SK-N-SH (cell line): ENCODE results near the gene EFCAB14. TPM values are rescaled to one million over a fixed set of nuclear protein-coding genes. Genes with fewer than 3 reads are reported as not detected.

Experiments
- CTCF ChIA-PET: fragments of 300-600, 350-600 bp; formaldehyde crosslinking; extraction: SDS; loops from one replicate; lab custom pipeline; 2021; lab: Yijun Ruan, JAX
- POLR2A ChIA-PET: fragments of 350-600 bp; sonication (Branson Sonifier 250); formaldehyde crosslinking; extraction: SDS; loops from one replicate; lab custom pipeline; 2020; ENCODE audit warnings: antibody characterized with exemption, inconsistent platforms; lab: Yijun Ruan, JAX
- DNase-seq: peaks from one replicate; pipeline ENCODE4 v3.0.0; 2012
- H2AFZ ChIP-seq: fragments of 200-600 bp; sonication (generic); 2 replicates; pipeline ENCODE4 v1.8.1; 2016; ENCODE audit warnings: antibody characterized with exemption, mild to moderate bottlenecking, low read depth
- H3F3A ChIP-seq: fragments of 200-600 bp; sonication (generic); replicated peaks from 2 replicates; pipeline ENCODE3; 2016; ENCODE audit warnings: antibody characterized with exemption, mild to moderate bottlenecking; ENCODE audit not compliant: insufficient read depth
- H3K27ac ChIP-seq, 2 experiments: fragments of 200-500 bp in 1 of 2; fragments of 200-600 bp in 1 of 2; sonication (Bioruptor generic) in 1 of 2; sonication (generic), shearing (Covaris generic) in 1 of 2; 2 replicates each; pipeline versions ENCODE4 v1.5.1 to v1.6.1; 2014 to 2016; ENCODE audit warnings: low read depth in 2 of 2, inconsistent platforms in 1 of 2, low read length in 1 of 2, mild to moderate bottlenecking in 1 of 2, mixed read lengths in 1 of 2
- H3K27me3 ChIP-seq: fragments of 200-600 bp; sonication (generic), shearing (Covaris generic); 2 replicates; pipeline ENCODE4 v1.6.1; 2016; ENCODE audit warnings: mixed run types; ENCODE audit not compliant: insufficient read depth
- H3K36me3 ChIP-seq, 2 experiments: fragments of 200-500 bp in 1 of 2; fragments of 200-600 bp in 1 of 2; sonication (Bioruptor generic) in 1 of 2; sonication (generic) in 1 of 2; replicated peaks in 1 of 2; 2 replicates each; pipeline versions ENCODE3 to v1.5.1; 2014 to 2016; ENCODE audit warnings: low read length in 1 of 2, mild to moderate bottlenecking in 1 of 2; ENCODE audit not compliant: insufficient read depth in 2 of 2, control insufficient read depth in 1 of 2
- H3K4me1 ChIP-seq, 2 experiments: fragments of 200-500 bp in 1 of 2; fragments of 200-600 bp in 1 of 2; sonication (Bioruptor generic) in 1 of 2; sonication (generic), shearing (Covaris generic) in 1 of 2; 2 replicates each; pipeline versions ENCODE4 v1.5.1 to v1.6.1; 2014 to 2016; ENCODE audit warnings: low read depth in 1 of 2, low read length in 1 of 2, mixed run types in 1 of 2; ENCODE audit not compliant: insufficient read depth in 2 of 2, control insufficient read depth in 1 of 2
- H3K4me2 ChIP-seq: fragments of 200-600 bp; sonication (generic), shearing (Covaris generic); 2 replicates; pipeline ENCODE4 v1.6.1; 2017; ENCODE audit warnings: mixed run types
- H3K4me3 ChIP-seq, 2 experiments: fragments of 200-500 bp in 1 of 2; fragments of 200-600 bp in 1 of 2; sonication (Bioruptor generic) in 1 of 2; sonication (generic), shearing (Covaris generic) in 1 of 2; 2 replicates each; pipeline versions ENCODE4 v1.5.1 to v1.8.1; 2014 to 2016; ENCODE audit warnings: low read depth in 2 of 2, inconsistent platforms in 1 of 2, low read length in 1 of 2, mild to moderate bottlenecking in 1 of 2, mixed read lengths in 1 of 2, moderate library complexity in 1 of 2
- H3K79me2 ChIP-seq: fragments of 200-600 bp; sonication (generic); 2 replicates; pipeline ENCODE4 v1.8.1; 2017; ENCODE audit warnings: mild to moderate bottlenecking; ENCODE audit not compliant: insufficient read depth
- H3K9ac ChIP-seq: fragments of 200-600 bp; sonication (generic); 2 replicates; pipeline ENCODE4 v1.6.1; 2017; ENCODE audit warnings: mixed run types
- H3K9me2 ChIP-seq: fragments of 200-600 bp; sonication (generic); 2 replicates; pipeline ENCODE4 v1.6.1; 2017; ENCODE audit warnings: mixed run types
- H3K9me3 ChIP-seq: fragments of 200-600 bp; sonication (generic); 2 replicates; pipeline ENCODE4 v1.6.1; 2017; ENCODE audit warnings: mixed run types, mild to moderate bottlenecking, moderate library complexity
- H4K20me1 ChIP-seq: fragments of 200-600 bp; sonication (generic); 2 replicates; pipeline ENCODE4 v1.6.1; 2017; ENCODE audit warnings: mild to moderate bottlenecking, mixed run types; ENCODE audit not compliant: insufficient read depth
- CHD2 ChIP-seq: fragments of 150-350 bp; IDR thresholded peaks from 2 replicates; pipeline ENCODE4 v1.6.1; 2018; ENCODE audit warnings: low read length; ENCODE audit not compliant: partially characterized antibody
- CTCF ChIP-seq: fragments of 200-600 bp; sonication (generic); IDR thresholded peaks from 2 replicates; pipeline ENCODE4 v1.6.1; 2017; ENCODE audit warnings: antibody characterized with exemption, mild to moderate bottlenecking, moderate library complexity
- EP300 ChIP-seq, 2 experiments: IDR thresholded peaks; 2 replicates each; pipeline versions ENCODE4 v1.4.0 to v1.6.1; 2012; ENCODE audit warnings: borderline replicate concordance in 1 of 2, low read depth in 1 of 2, low read length in 1 of 2
- EZH2phosphoT487 ChIP-seq: fragments of 200-600 bp; sonication (generic); IDR thresholded peaks from 2 replicates; pipeline ENCODE4 v1.6.1; 2017; ENCODE audit warnings: low read depth, mixed run types, mild to moderate bottlenecking, antibody characterized with exemption, moderate library complexity, borderline replicate concordance
- FOSL2 ChIP-seq: IDR thresholded peaks from 2 replicates; pipeline ENCODE4 v1.4.0; 2012; ENCODE audit warnings: low read depth, mild to moderate bottlenecking, moderate library complexity, borderline replicate concordance
- GATA2 ChIP-seq: sonication (generic); formaldehyde crosslinking; IDR thresholded peaks from 2 replicates; pipeline ENCODE4 v1.5.0; 2020; ENCODE audit warnings: mild to moderate bottlenecking, missing genetic modification reagents
- IRF3 ChIP-seq: fragments of 150-350 bp; IDR thresholded peaks from 2 replicates; pipeline ENCODE4 v1.6.1; 2016; ENCODE audit warnings: mild to moderate bottlenecking, low read depth, low read length
- JUND ChIP-seq: IDR thresholded peaks from 2 replicates; pipeline ENCODE4 v1.4.0; 2012
- MEF2A ChIP-seq: IDR thresholded peaks from 2 replicates; pipeline ENCODE4 v1.4.0; 2012; ENCODE audit warnings: low read depth, borderline replicate concordance
- NFIC ChIP-seq: IDR thresholded peaks from 2 replicates; pipeline ENCODE4 v1.4.0; 2012; ENCODE audit warnings: borderline replicate concordance
- POLR2AphosphoS5 ChIP-seq: IDR thresholded peaks from 2 replicates; pipeline ENCODE4 v1.6.1; 2012; ENCODE audit warnings: low read depth, low read length
- RAD21 ChIP-seq: IDR thresholded peaks from 2 replicates; pipeline ENCODE4 v1.6.1; 2012; ENCODE audit warnings: mild to moderate bottlenecking, low read length
- RCOR1 ChIP-seq: fragments of 150-350 bp; IDR thresholded peaks from 2 replicates; pipeline ENCODE4 v1.6.1; 2017; ENCODE audit warnings: antibody characterized with exemption, low read length
- REST ChIP-seq: IDR thresholded peaks from 2 replicates; pipeline ENCODE4 v1.6.1; 2012; ENCODE audit warnings: mild to moderate bottlenecking, low read depth, low read length, moderate library complexity
- RFX5 ChIP-seq: IDR thresholded peaks from 2 replicates; pipeline ENCODE4 v1.6.1; 2012; ENCODE audit warnings: mild to moderate bottlenecking, improper control_type of control experiment, low read length
- RXRA ChIP-seq: IDR thresholded peaks from 2 replicates; pipeline ENCODE4 v1.4.0; 2012; ENCODE audit warnings: low read depth, mild to moderate bottlenecking, borderline replicate concordance
- TCF12 ChIP-seq: IDR thresholded peaks from 2 replicates; pipeline ENCODE4 v1.4.0; 2012
- USF2 ChIP-seq: fragments of 150-350 bp; IDR thresholded peaks from 2 replicates; pipeline ENCODE4 v1.6.1; 2017; ENCODE audit warnings: antibody characterized with exemption, low read length, low read depth, borderline replicate concordance
- WGBS: methylation state at CpG from one replicate; pipeline ENCODE4 v1.1.6; 2017; ENCODE audit warnings: low lambda C conversion rate; 5-methylcytosine and 5-hydroxymethylcytosine counted together
- polyA plus RNA-seq, 3 experiments: library from polyadenylated mRNA; depleted of rRNA; stranded (reverse); fragments of >200 nt; gene quantifications; 2 replicates each; pipeline ENCODE4 v1.2.3, GENCODE V29; 2012

Gene EFCAB14
- polyA plus RNA-seq, 1 of the 3 experiments (the other 2 are of a cell fraction): 13.6 TPM

- no peak for TF ChIP-seq REST
- TF ChIP-seq GATA2 (CRISPR knock-in tag): no peak
- no peak for TF ChIP-seq RFX5
- TF ChIP-seq CTCF: no peak
- TF ChIP-seq MEF2A: no peak
- no peak for TF ChIP-seq NFIC
- no peak for TF ChIP-seq CHD2
- no peak for TF ChIP-seq POLR2AphosphoS5
- TF ChIP-seq RXRA: no peak
- TF ChIP-seq IRF3: no peak
- no peak for TF ChIP-seq RCOR1
- no peak for TF ChIP-seq EP300 (IDR thresholded peaks at IDR 0.05; ENCODE audit: borderline replicate concordance in 1 of 2, low read depth in 1 of 2, low read length in 1 of 2)
- no peak for TF ChIP-seq JUND
- no peak for TF ChIP-seq TCF12
- TF ChIP-seq USF2: no peak
- TF ChIP-seq RAD21: no peak
- TF ChIP-seq EZH2phosphoT487: no peak
- TF ChIP-seq FOSL2: no peak
- TF ChIP-seq, all 33 proteins: peak for 0
- POLR2A ChIA-PET: no interaction called here
- no peak overlapping the region for H3K9ac ChIP-seq
- no peak overlapping the region for H2AFZ ChIP-seq
- H3K9me3 ChIP-seq: no peaks in the 10 kb centered on the region
- H3K4me2 ChIP-seq: no peak overlapping the region
- H3F3A ChIP-seq: peaks cover 12% of the 10 kb centered on the region
- no peaks in the 10 kb centered on the region for H3K4me1 ChIP-seq
- H3K9me2 ChIP-seq: no peaks in the 10 kb centered on the region
- CTCF ChIA-PET: interaction anchor here (1.1 to 1.2 kb wide), 2 partner anchors 52 to 121 kb away, joined by 3 to 5 read pairs; no protein-coding TSS in a partner anchor
- WGBS: 97% methylated on average over 2 of the region's 2 CpGs
- no peaks in the 10 kb centered on the region for H3K79me2 ChIP-seq
- no peaks in the 10 kb centered on the region for H3K27me3 ChIP-seq
- H3K36me3 ChIP-seq: peaks cover 13 to 38% of the 10 kb centered on the region in 2 experiments
- no peak overlapping the region for H3K27ac ChIP-seq
- no peak for DNase-seq
- no peak overlapping the region for H3K4me3 ChIP-seq
- H4K20me1 ChIP-seq: no peaks in the 10 kb centered on the region
These were observed 69.2 kb downstream of the EFCAB14 start for GRCh38 chr1:46649764-46650163.
